H1 (cell line): ENCODE results near the gene UBE3A. TPM values are rescaled to one million over a fixed set of nuclear protein-coding genes. Genes with fewer than 3 reads are reported as not detected.

Experiments used
- CTCF ChIA-PET: fragments of 300-600 bp; sonication (Branson Sonifier 250); formaldehyde crosslinking; loops from one replicate; lab custom pipeline; 2021; ENCODE audit not compliant: partially characterized antibody; lab: Charles Lee
- POLR2A ChIA-PET: fragments of 300-600 bp; sonication (Branson Sonifier 250); formaldehyde crosslinking; loops from one replicate; lab custom pipeline; 2021; ENCODE audit warnings: inconsistent platforms; ENCODE audit not compliant: partially characterized antibody; lab: Charles Lee
- DNase-seq, 2 experiments: peaks; one replicate each; pipeline versions ENCODE4 v3.0.0 to v3.0.0-alpha.2; 2010 to 2022; ENCODE audit warnings: low spot score in 2 of 2, low read depth in 1 of 2, mixed read lengths in 1 of 2
- FAIRE-seq: peaks from 2 replicates; lab custom pipeline; 2011; peaks lifted over from hg19 to GRCh38; lab: Jason Lieb, UNC
- H2AFZ ChIP-seq: 2 replicates; pipeline ENCODE4 v1.8.1; 2012; ENCODE audit warnings: low read length, inconsistent platforms
- H2AK5ac ChIP-seq: 2 replicates; pipeline ENCODE4 v1.6.1; 2013; ENCODE audit warnings: low read depth, low read length
- H2BK120ac ChIP-seq: replicated peaks from 2 replicates; pipeline ENCODE3; 2013; ENCODE audit warnings: low read depth, low read length, inconsistent platforms
- H2BK12ac ChIP-seq: 2 replicates; pipeline ENCODE4 v1.6.1; 2013; ENCODE audit warnings: low read depth, low read length
- H2BK15ac ChIP-seq: 2 replicates; pipeline ENCODE4 v1.6.1; 2013; ENCODE audit warnings: low read length
- H2BK20ac ChIP-seq: 2 replicates; pipeline ENCODE4 v1.6.1; 2013; ENCODE audit warnings: low read length
- H2BK5ac ChIP-seq: 2 replicates; pipeline ENCODE4 v1.6.1; 2013; ENCODE audit warnings: low read depth, low read length
- H3K14ac ChIP-seq: 2 replicates; pipeline ENCODE4 v1.6.1; 2013; ENCODE audit warnings: inconsistent platforms; ENCODE audit not compliant: insufficient read length
- H3K18ac ChIP-seq: 2 replicates; pipeline ENCODE4 v1.6.1; 2013; ENCODE audit warnings: low read length; ENCODE audit errors: extremely low read depth
- H3K23ac ChIP-seq: 2 replicates; pipeline ENCODE4 v1.6.1; 2013; ENCODE audit warnings: inconsistent platforms; ENCODE audit not compliant: insufficient read length
- H3K23me2 ChIP-seq: 2 replicates; pipeline ENCODE4 v1.6.1; 2013; ENCODE audit warnings: low read depth, low read length
- H3K27ac ChIP-seq: 2 replicates; pipeline ENCODE4 v1.6.1; 2011; ENCODE audit warnings: low read depth, low read length, inconsistent platforms
- H3K27me3 ChIP-seq, 4 experiments: replicated peaks in 1 of 4; 1 replicate in 1 of 4; 2 replicates in 3 of 4; pipeline versions ENCODE4 v1.6.1 to v1.8.1; 2011 to 2013; ENCODE audit warnings: low read length in 3 of 4, mild to moderate bottlenecking in 3 of 4, inconsistent platforms in 2 of 4, mixed read lengths in 2 of 4, moderate library complexity in 1 of 4; ENCODE audit not compliant: control insufficient read depth in 3 of 4, insufficient read depth in 3 of 4; ENCODE audit errors: extremely low read depth in 1 of 4
- H3K36me3 ChIP-seq, 4 experiments: 2 replicates each; pipeline versions ENCODE4 v1.6.1 to v1.8.1; 2011 to 2013; ENCODE audit warnings: mild to moderate bottlenecking in 4 of 4, low read length in 3 of 4, moderate library complexity in 2 of 4, control low read depth in 1 of 4, inconsistent platforms in 1 of 4; ENCODE audit not compliant: insufficient read depth in 4 of 4, control insufficient read depth in 2 of 4
- H3K4ac ChIP-seq: replicated peaks from 2 replicates; pipeline ENCODE3; 2013; ENCODE audit warnings: low read length, low read depth, mixed read lengths, inconsistent platforms; ENCODE audit not compliant: insufficient read length
- H3K4me1 ChIP-seq, 4 experiments: replicated peaks in 1 of 4; 1 replicate in 1 of 4; 2 replicates in 3 of 4; pipeline versions ENCODE4 v1.6.1 to v1.8.1; 2011 to 2013; ENCODE audit warnings: low read length in 3 of 4, inconsistent platforms in 2 of 4, mixed read lengths in 1 of 4; ENCODE audit not compliant: insufficient read depth in 4 of 4, control insufficient read depth in 3 of 4
- H3K4me2 ChIP-seq, 2 experiments: 2 replicates each; pipeline versions ENCODE4 v1.6.1 to v1.8.1; 2011 to 2013; ENCODE audit warnings: low read depth in 2 of 2, low read length in 2 of 2, control low read depth in 1 of 2, inconsistent platforms in 1 of 2, mild to moderate bottlenecking in 1 of 2; ENCODE audit not compliant: insufficient read depth in 1 of 2
- H3K4me3 ChIP-seq, 4 experiments: fragments of 200-600, 300-600 bp in 1 of 4; sonication (generic), shearing (Covaris generic), sonication (Bioruptor Twin) in 1 of 4; 2 replicates each; pipeline versions ENCODE4 v1.5.1 to v1.8.1; 2011 to 2016; ENCODE audit warnings: low read length in 4 of 4, low read depth in 3 of 4, control low read depth in 2 of 4, inconsistent platforms in 2 of 4, mild to moderate bottlenecking in 2 of 4, mixed read lengths in 1 of 4, moderate library complexity in 1 of 4; ENCODE audit not compliant: insufficient read depth in 2 of 4; ENCODE audit errors: extremely low read depth in 1 of 4
- H3K56ac ChIP-seq: replicated peaks from 2 replicates; pipeline ENCODE3; 2013; ENCODE audit warnings: low read depth, mild to moderate bottlenecking, mixed read lengths, low read length, inconsistent platforms; ENCODE audit not compliant: insufficient read length
- H3K79me1 ChIP-seq: 2 replicates; pipeline ENCODE4 v1.6.1; 2013; ENCODE audit warnings: low read depth, low read length, control low read depth
- H3K79me2 ChIP-seq, 2 experiments: 2 replicates each; pipeline versions ENCODE4 v1.6.1 to v1.8.1; 2012 to 2013; ENCODE audit warnings: low read length in 2 of 2, mild to moderate bottlenecking in 2 of 2, inconsistent platforms in 1 of 2; ENCODE audit not compliant: insufficient read depth in 2 of 2, control insufficient read depth in 1 of 2
- H3K9ac ChIP-seq, 4 experiments: replicated peaks in 1 of 4; 1 replicate in 1 of 4; 2 replicates in 3 of 4; pipeline versions ENCODE4 v1.6.1 to v1.8.1; 2011 to 2013; ENCODE audit warnings: low read depth in 3 of 4, low read length in 3 of 4, control low read depth in 2 of 4, mild to moderate bottlenecking in 2 of 4, moderate library complexity in 2 of 4, inconsistent platforms in 1 of 4; ENCODE audit errors: extremely low read depth in 1 of 4
- H3K9me3 ChIP-seq, 2 experiments: 2 replicates each; pipeline versions ENCODE4 v1.6.1 to v1.8.1; 2012 to 2013; ENCODE audit warnings: mild to moderate bottlenecking in 2 of 2, moderate library complexity in 2 of 2, control low read depth in 1 of 2, inconsistent platforms in 1 of 2, low read depth in 1 of 2, low read length in 1 of 2, mixed read lengths in 1 of 2; ENCODE audit not compliant: insufficient read depth in 2 of 2
- H4K20me1 ChIP-seq, 2 experiments: replicated peaks in 1 of 2; 2 replicates each; pipeline versions ENCODE3 to v1.8.1; 2011 to 2013; ENCODE audit warnings: inconsistent platforms in 2 of 2, low read length in 2 of 2, mild to moderate bottlenecking in 1 of 2; ENCODE audit not compliant: insufficient read depth in 2 of 2, control insufficient read depth in 1 of 2
- H4K5ac ChIP-seq: 2 replicates; pipeline ENCODE4 v1.6.1; 2013; ENCODE audit warnings: low read length, low read depth, mixed read lengths, inconsistent platforms; ENCODE audit not compliant: insufficient read length
- H4K8ac ChIP-seq: 2 replicates; pipeline ENCODE4 v1.8.0; 2013; ENCODE audit warnings: mild to moderate bottlenecking, moderate library complexity, low read length, inconsistent platforms; ENCODE audit not compliant: insufficient read depth; ENCODE audit errors: extremely low read depth
- H4K91ac ChIP-seq: replicated peaks from 2 replicates; pipeline ENCODE3; 2013; ENCODE audit warnings: low read length, mixed read lengths, inconsistent platforms; ENCODE audit not compliant: insufficient read length
- SUZ12 ChIP-seq: fragments of 200-600 bp; sonication (generic); IDR thresholded peaks from 2 replicates; pipeline ENCODE4 v1.6.1; 2012; ENCODE audit warnings: mild to moderate bottlenecking, inconsistent platforms, low read length, moderate library complexity, mixed read lengths
- WGBS, 2 experiments: shearing (Covaris generic) in 1 of 2; methylation state at CpG; one replicate each; pipeline versions ENCODE4 v1.1.6 to v1.1.7; 2013 to 2015; ENCODE audit warnings: low lambda C conversion rate in 2 of 2, mixed read lengths in 2 of 2, inconsistent platforms in 1 of 2, low coverage in 1 of 2, missing lambda C conversion rate in 1 of 2; ENCODE audit not compliant: insufficient replicate concordance in 2 of 2, insufficient coverage in 1 of 2, insufficient read length in 1 of 2; ENCODE audit errors: extremely low coverage in 1 of 2, missing lambda C conversion rate in 1 of 2; 5-methylcytosine and 5-hydroxymethylcytosine counted together
- polyA plus RNA-seq, 7 experiments: library from polyadenylated mRNA; depleted of rRNA in 3 of 7; stranded (reverse) in 5 of 7; unstranded in 2 of 7; fragments of >200 nt in 5 of 7; fragments of 200-250 nt in 2 of 7; gene quantifications; 1 replicate in 5 of 7; 2 replicates in 1 of 7; 4 replicates in 1 of 7; pipeline versions ENCODE4 v1.2.1 to v1.2.3, GENCODE V29; 2011 to 2013; ENCODE audit warnings: missing spikeins in 2 of 7, mixed read lengths in 2 of 7
- total RNA-seq: library from RNA; stranded (reverse); fragmentation: NEBNext Ultra II Directional; extraction: Animal tissue kit (Norgen Biotek cat#: 25700); gene quantifications from 2 replicates; pipeline ENCODE4 v1.2.1, GENCODE V29; 2021

Gene UBE3A
- total and polyA plus RNA-seq, 2 of the 8 experiments (the other 6 are each of a cell fraction or from before 2014, with no cell fraction given): 13.8 to 110 TPM

DNA sequence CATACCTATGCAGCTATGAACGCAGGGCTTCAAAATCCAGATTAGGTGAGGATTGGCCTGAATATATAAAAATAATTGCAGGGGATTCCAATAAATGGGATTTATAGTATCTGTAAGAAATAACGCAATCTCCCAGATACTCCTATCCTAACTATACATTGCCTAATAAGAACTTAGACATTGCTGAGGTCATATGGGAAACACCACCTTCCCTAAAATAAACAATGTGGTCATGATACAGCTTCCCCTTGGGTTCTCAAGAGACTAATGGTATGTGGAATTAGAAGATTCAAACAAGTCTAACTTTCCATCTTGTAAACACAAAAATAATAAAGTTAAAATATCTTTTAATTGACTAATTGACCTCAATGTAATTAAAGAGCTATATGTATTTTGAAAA is 28.2 kb downstream of the UBE3A start:
- Histone ChIP-seq H4K5ac (no peak overlapping the region), H3K79me2 (peaks cover 14 to 99% of the 10 kb centered on the region in 2 experiments), H3K23me2 (no peaks in the 10 kb centered on the region), H4K8ac (no peak overlapping the region), H4K91ac (no peak overlapping the region), H3K27me3 (no peaks in the 10 kb centered on the region), H3K36me3 (peaks cover 0 to 4% (median 0%) of the 10 kb centered on the region in 4 experiments; a peak in 1 of 8 replicates), H3K14ac (no peak overlapping the region), H2BK12ac (no peak overlapping the region), H3K27ac (no peak overlapping the region), H3K79me1 (no peaks in the 10 kb centered on the region), H3K4ac (no peak overlapping the region), H2AFZ (no peak overlapping the region)
- POLR2A ChIA-PET: interaction anchor here (0.9 to 1.5 kb wide), 5 partner anchors 8 to 28 kb away, joined by 3 to 4 read pairs (median 3); partner anchors contain the start of gene UBE3A
- WGBS, 2 experiments: 82% methylated on average over 2 of the region's 2 CpGs; no CpG with 5 or more reads in 1 of the 2 experiments
- CTCF ChIA-PET: interaction anchor here (1.1 kb wide), 1 partner anchor 233 kb away, joined by 3 read pairs; no protein-coding TSS in a partner anchor
- TF ChIP-seq SUZ12: no peak
- TF ChIP-seq, all 59 proteins: peak for 0
- Histone ChIP-seq H3K9me3 (no peaks in the 10 kb centered on the region), H3K4me2 (no peak overlapping the region), H3K4me1 (peaks cover 0 to 6% (median 4%) of the 10 kb centered on the region in 4 experiments; a peak in 3 of 7 replicates), H2BK120ac (no peak overlapping the region), H2BK15ac (no peak overlapping the region), H3K9ac (no peak overlapping the region), H4K20me1 (peaks cover 10 to 13% of the 10 kb centered on the region in 2 experiments), H2BK20ac (no peak overlapping the region), H3K23ac (no peak overlapping the region), H3K18ac (no peak overlapping the region), H2BK5ac (no peak overlapping the region), H2AK5ac (no peak overlapping the region), H3K4me3 (no peak overlapping the region), H3K56ac (no peak overlapping the region)
- no peak for DNase-seq
- FAIRE-seq: no peak
